GM23338 (cell line): ENCODE results near the gene DENND6A. TPM values are rescaled to one million over a fixed set of nuclear protein-coding genes. Genes with fewer than 3 reads are reported as not detected.

Experiments
- ATAC-seq: fragments of 200-7000 bp; cut with Tn5 transposase; 3 replicates; pipeline ENCODE4 v1.9.1; 2020
- DNase-seq: peaks from one replicate; pipeline ENCODE4 v3.0.0-alpha.2; 2015; ENCODE audit warnings: low spot score
- H2AFZ ChIP-seq: fragments of 200-600 bp; sonication (generic); 2 replicates; pipeline ENCODE4 v1.8.0; 2016; ENCODE audit warnings: antibody characterized with exemption, mild to moderate bottlenecking, moderate library complexity
- H3F3A ChIP-seq: fragments of 200-600 bp; sonication (generic); replicated peaks from 2 replicates; pipeline ENCODE4 v1.8.0; 2017; ENCODE audit warnings: antibody characterized with exemption, mixed run types, low read depth
- H3K27ac ChIP-seq: fragments of 200-600 bp; sonication (generic); 2 replicates; pipeline ENCODE4 v1.6.1; 2016; ENCODE audit warnings: low read depth
- H3K27me3 ChIP-seq: fragments of 200-600 bp; sonication (generic); 2 replicates; pipeline ENCODE4 v1.8.0; 2016; ENCODE audit warnings: mild to moderate bottlenecking, mixed run types, moderate library complexity; ENCODE audit not compliant: insufficient read depth
- H3K36me3 ChIP-seq: fragments of 200-600 bp; sonication (generic); 2 replicates; pipeline ENCODE4 v1.8.0; 2016; ENCODE audit warnings: mild to moderate bottlenecking; ENCODE audit not compliant: insufficient read depth
- H3K4me1 ChIP-seq: fragments of 200-600 bp; sonication (generic); 2 replicates; pipeline ENCODE4 v1.8.0; 2016; ENCODE audit warnings: mild to moderate bottlenecking, moderate library complexity; ENCODE audit not compliant: insufficient read depth
- H3K4me2 ChIP-seq: fragments of 200-600 bp; sonication (generic); 2 replicates; pipeline ENCODE4 v1.7.1; 2017; ENCODE audit warnings: mixed run types
- H3K4me3 ChIP-seq: fragments of 200-600 bp; sonication (generic); 2 replicates; pipeline ENCODE4 v1.6.1; 2016; ENCODE audit warnings: mixed run types
- H3K79me2 ChIP-seq: fragments of 200-600 bp; sonication (generic); replicated peaks from 2 replicates; pipeline ENCODE4 v1.8.0; 2017; ENCODE audit warnings: mild to moderate bottlenecking; ENCODE audit not compliant: insufficient read depth
- H3K9me2 ChIP-seq: fragments of 200-600 bp; sonication (generic); 2 replicates; pipeline ENCODE4 v1.8.0; 2017; ENCODE audit not compliant: insufficient read depth
- H4K20me1 ChIP-seq: fragments of 200-600 bp; sonication (generic); replicated peaks from 2 replicates; pipeline ENCODE4 v1.8.0; 2017; ENCODE audit warnings: mild to moderate bottlenecking; ENCODE audit not compliant: insufficient read depth
- H3K27ac Mint-ChIP-seq: 2 replicates; pipeline ENCODE4 v1.8.0; 2020; ENCODE audit warnings: inconsistent platforms, mild to moderate bottlenecking, moderate library complexity, mixed read lengths
- H3K27me3 Mint-ChIP-seq: 3 replicates; pipeline ENCODE4 v1.8.0; 2022; ENCODE audit warnings: low read depth, mild to moderate bottlenecking, moderate library complexity, mixed read lengths, inconsistent platforms; ENCODE audit not compliant: insufficient read depth, poor library complexity
- H3K36me3 Mint-ChIP-seq: 3 replicates; pipeline ENCODE4 v1.8.0; 2021; ENCODE audit warnings: low read depth, mild to moderate bottlenecking, inconsistent platforms, moderate library complexity, mixed read lengths
- H3K4me1 Mint-ChIP-seq: 3 replicates; pipeline ENCODE4 v1.8.0; 2020; ENCODE audit warnings: mild to moderate bottlenecking, inconsistent platforms, mixed read lengths
- H3K4me3 Mint-ChIP-seq: 3 replicates; pipeline ENCODE4 v1.8.0; 2021; ENCODE audit warnings: moderate library complexity, mild to moderate bottlenecking, inconsistent platforms, mixed read lengths
- H3K9me3 Mint-ChIP-seq: 3 replicates; pipeline ENCODE4 v1.8.0; 2020; ENCODE audit warnings: moderate library complexity, mild to moderate bottlenecking, inconsistent platforms, mixed read lengths
- EZH2 ChIP-seq: fragments of 200-600 bp; sonication (generic); IDR thresholded peaks from one replicate; pipeline ENCODE4 v1.8.0; 2017; ENCODE audit warnings: antibody characterized with exemption, mild to moderate bottlenecking, low read depth; ENCODE audit not compliant: unreplicated experiment
- STAT1 ChIP-seq: IDR thresholded peaks from one replicate; pipeline ENCODE4 v1.6.1; 2016; ENCODE audit warnings: antibody characterized with exemption; ENCODE audit not compliant: unreplicated experiment
- ZNF114 ChIP-seq: fragments of 250-450 bp; sonication (Bioruptor Pico); IDR thresholded peaks from 2 replicates; pipeline ENCODE4 v1.5.0; 2020; ENCODE audit warnings: mild to moderate bottlenecking, moderate library complexity
- ZNF331 ChIP-seq: fragments of 250-450 bp; sonication (Bioruptor Pico); IDR thresholded peaks from 2 replicates; pipeline ENCODE4 v1.5.0; 2020; ENCODE audit warnings: low read depth, mild to moderate bottlenecking, moderate library complexity
- polyA plus RNA-seq: library from polyadenylated mRNA; unstranded; fragments of >200 nt; fragmentation: Nextera tagmentation; extraction: Ambion mirVana; gene quantifications from 2 replicates; pipeline ENCODE4 v1.2.1, GENCODE V29; 2016
- total RNA-seq: library from RNA; depleted of rRNA; stranded (reverse); fragments of >200 nt; shearing (Covaris generic); gene quantifications from 2 replicates; pipeline ENCODE4 v1.2.3, GENCODE V29; 2014
- TF ChIP-seq, protein P1 (sequence below): fragments of 250-450 bp; sonication (Bioruptor Pico); IDR thresholded peaks from 2 replicates; pipeline ENCODE4 v1.5.0; 2020; ENCODE audit warnings: mild to moderate bottlenecking, moderate library complexity
- TF ChIP-seq, protein P2 (sequence below), 2 experiments: fragments of 200-600 bp in 1 of 2; sonication (generic) in 1 of 2; conservative IDR thresholded peaks; 2 replicates each; pipeline versions ENCODE4 v1.5.1 to v1.6.1; 2016 to 2017; ENCODE audit warnings: antibody characterized with exemption in 2 of 2, low read depth in 2 of 2, mild to moderate bottlenecking in 2 of 2, moderate library complexity in 1 of 2

Gene DENND6A
- total and polyA plus RNA-seq, 2 experiments from 2014 or later, result 7.5 to 17.5 TPM

DNA sequence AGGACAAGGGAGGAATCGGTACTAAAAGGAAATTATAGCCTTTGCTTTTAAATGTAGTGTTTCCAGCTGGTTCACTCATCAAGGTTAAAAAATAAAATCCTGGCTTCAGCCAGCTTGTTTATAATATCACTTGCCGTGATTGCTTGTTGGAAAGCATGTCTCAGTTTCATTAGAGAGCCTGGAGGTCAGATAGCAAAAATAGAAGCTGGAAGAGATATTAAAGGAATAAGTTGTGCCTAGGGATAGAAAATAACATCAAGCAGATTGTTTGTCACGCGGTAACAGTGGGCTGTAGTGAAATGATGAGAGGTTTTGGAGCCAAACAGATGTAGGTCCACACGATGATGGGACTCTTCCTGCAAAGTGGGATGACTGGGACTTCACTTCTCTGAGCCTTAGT, 45.5 kb upstream of the DENND6A start (continued):
- TF ChIP-seq, protein P1, sequence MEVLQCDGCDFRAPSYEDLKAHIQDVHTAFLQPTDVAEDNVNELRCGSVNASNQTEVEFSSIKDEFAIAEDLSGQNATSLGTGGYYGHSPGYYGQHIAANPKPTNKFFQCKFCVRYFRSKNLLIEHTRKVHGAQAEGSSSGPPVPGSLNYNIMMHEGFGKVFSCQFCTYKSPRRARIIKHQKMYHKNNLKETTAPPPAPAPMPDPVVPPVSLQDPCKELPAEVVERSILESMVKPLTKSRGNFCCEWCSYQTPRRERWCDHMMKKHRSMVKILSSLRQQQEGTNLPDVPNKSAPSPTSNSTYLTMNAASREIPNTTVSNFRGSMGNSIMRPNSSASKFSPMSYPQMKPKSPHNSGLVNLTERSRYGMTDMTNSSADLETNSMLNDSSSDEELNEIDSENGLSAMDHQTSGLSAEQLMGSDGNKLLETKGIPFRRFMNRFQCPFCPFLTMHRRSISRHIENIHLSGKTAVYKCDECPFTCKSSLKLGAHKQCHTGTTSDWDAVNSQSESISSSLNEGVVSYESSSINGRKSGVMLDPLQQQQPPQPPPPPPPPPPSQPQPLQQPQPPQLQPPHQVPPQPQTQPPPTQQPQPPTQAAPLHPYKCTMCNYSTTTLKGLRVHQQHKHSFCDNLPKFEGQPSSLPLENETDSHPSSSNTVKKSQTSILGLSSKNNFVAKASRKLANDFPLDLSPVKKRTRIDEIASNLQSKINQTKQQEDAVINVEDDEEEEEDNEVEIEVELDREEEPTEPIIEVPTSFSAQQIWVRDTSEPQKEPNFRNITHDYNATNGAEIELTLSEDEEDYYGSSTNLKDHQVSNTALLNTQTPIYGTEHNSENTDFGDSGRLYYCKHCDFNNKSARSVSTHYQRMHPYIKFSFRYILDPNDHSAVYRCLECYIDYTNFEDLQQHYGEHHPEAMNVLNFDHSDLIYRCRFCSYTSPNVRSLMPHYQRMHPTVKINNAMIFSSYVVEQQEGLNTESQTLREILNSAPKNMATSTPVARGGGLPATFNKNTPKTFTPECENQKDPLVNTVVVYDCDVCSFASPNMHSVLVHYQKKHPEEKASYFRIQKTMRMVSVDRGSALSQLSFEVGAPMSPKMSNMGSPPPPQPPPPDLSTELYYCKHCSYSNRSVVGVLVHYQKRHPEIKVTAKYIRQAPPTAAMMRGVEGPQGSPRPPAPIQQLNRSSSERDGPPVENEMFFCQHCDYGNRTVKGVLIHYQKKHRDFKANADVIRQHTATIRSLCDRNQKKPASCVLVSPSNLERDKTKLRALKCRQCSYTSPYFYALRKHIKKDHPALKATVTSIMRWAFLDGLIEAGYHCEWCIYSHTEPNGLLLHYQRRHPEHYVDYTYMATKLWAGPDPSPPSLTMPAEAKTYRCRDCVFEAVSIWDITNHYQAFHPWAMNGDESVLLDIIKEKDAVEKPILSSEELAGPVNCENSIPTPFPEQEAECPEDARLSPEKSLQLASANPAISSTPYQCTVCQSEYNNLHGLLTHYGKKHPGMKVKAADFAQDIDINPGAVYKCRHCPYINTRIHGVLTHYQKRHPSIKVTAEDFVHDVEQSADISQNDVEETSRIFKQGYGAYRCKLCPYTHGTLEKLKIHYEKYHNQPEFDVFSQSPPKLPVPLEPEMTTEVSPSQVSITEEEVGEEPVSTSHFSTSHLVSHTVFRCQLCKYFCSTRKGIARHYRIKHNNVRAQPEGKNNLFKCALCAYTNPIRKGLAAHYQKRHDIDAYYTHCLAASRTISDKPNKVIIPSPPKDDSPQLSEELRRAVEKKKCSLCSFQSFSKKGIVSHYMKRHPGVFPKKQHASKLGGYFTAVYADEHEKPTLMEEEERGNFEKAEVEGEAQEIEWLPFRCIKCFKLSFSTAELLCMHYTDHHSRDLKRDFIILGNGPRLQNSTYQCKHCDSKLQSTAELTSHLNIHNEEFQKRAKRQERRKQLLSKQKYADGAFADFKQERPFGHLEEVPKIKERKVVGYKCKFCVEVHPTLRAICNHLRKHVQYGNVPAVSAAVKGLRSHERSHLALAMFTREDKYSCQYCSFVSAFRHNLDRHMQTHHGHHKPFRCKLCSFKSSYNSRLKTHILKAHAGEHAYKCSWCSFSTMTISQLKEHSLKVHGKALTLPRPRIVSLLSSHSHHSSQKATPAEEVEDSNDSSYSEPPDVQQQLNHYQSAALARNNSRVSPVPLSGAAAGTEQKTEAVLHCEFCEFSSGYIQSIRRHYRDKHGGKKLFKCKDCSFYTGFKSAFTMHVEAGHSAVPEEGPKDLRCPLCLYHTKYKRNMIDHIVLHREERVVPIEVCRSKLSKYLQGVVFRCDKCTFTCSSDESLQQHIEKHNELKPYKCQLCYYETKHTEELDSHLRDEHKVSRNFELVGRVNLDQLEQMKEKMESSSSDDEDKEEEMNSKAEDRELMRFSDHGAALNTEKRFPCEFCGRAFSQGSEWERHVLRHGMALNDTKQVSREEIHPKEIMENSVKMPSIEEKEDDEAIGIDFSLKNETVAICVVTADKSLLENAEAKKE (CRISPR knock-in tag), result no peak
- TF ChIP-seq EZH2, result no peak

DNA sequence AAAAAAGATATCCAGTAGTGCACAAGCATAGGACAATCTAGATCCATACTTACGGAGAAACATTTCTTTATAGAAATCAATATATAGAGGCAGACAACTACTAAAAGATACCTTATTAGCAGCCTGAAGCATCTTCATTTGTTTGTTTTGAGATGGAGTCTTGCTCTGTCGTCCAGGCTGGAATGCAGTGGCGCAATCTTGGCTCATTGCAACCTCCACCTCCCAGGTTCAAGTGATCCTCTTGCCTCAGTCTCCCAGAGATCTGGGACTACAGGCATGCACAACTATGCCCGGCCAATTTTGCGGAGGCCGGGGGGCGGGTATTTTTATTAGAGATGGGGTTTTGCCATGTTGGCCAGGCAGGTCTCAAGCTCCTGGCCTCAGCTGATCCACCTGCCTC, 45.0 kb upstream of the DENND6A start:
- Histone ChIP-seq H3K9me2 (0 out of 2 replicates have a peak, but pooled peaks cover 4% of the 10 kb centered on the region), H3K4me1 (no peaks in the 10 kb centered on the region), H3F3A (no peaks in the 10 kb centered on the region), H3K27ac (no peak overlapping the region), H4K20me1 (no peaks in the 10 kb centered on the region), H3K4me2 (no peak overlapping the region), H3K36me3 (no peaks in the 10 kb centered on the region), H2AFZ (no peak overlapping the region), H3K27me3 (no peaks in the 10 kb centered on the region), H3K79me2 (no peaks in the 10 kb centered on the region), H3K4me3 (no peak overlapping the region)
- Mint-ChIP-seq H3K4me3 (no peak overlapping the region), H3K9me3 (no peaks in the 10 kb centered on the region), H3K36me3 (no peaks in the 10 kb centered on the region), H3K4me1 (no peaks in the 10 kb centered on the region), H3K27me3 (no peaks in the 10 kb centered on the region), H3K27ac (no peak overlapping the region)
- ATAC-seq, result no peak
- no peak for DNase-seq
- TF ChIP-seq, protein P2, sequence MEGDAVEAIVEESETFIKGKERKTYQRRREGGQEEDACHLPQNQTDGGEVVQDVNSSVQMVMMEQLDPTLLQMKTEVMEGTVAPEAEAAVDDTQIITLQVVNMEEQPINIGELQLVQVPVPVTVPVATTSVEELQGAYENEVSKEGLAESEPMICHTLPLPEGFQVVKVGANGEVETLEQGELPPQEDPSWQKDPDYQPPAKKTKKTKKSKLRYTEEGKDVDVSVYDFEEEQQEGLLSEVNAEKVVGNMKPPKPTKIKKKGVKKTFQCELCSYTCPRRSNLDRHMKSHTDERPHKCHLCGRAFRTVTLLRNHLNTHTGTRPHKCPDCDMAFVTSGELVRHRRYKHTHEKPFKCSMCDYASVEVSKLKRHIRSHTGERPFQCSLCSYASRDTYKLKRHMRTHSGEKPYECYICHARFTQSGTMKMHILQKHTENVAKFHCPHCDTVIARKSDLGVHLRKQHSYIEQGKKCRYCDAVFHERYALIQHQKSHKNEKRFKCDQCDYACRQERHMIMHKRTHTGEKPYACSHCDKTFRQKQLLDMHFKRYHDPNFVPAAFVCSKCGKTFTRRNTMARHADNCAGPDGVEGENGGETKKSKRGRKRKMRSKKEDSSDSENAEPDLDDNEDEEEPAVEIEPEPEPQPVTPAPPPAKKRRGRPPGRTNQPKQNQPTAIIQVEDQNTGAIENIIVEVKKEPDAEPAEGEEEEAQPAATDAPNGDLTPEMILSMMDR (conservative IDR thresholded peaks at IDR 0.05; ENCODE audit: low read depth in 2 of 2), result no peak
- TF ChIP-seq, protein P1 (CRISPR knock-in tag), result no peak
- no peak for TF ChIP-seq ZNF114 (CRISPR knock-in tag)
- TF ChIP-seq ZNF331 (CRISPR knock-in tag), result no peak
- no peak for TF ChIP-seq EZH2
- no peak for TF ChIP-seq STAT1
